ENCODE results near the gene CLVS2. TPM values are rescaled to one million over a fixed set of nuclear protein-coding genes. Genes with fewer than 3 reads are reported as not detected.

CLVS2 gene
- polyA plus RNA-seq, 4 donors, result 0.06 to 0.40 TPM; not detected in 2

DNA sequence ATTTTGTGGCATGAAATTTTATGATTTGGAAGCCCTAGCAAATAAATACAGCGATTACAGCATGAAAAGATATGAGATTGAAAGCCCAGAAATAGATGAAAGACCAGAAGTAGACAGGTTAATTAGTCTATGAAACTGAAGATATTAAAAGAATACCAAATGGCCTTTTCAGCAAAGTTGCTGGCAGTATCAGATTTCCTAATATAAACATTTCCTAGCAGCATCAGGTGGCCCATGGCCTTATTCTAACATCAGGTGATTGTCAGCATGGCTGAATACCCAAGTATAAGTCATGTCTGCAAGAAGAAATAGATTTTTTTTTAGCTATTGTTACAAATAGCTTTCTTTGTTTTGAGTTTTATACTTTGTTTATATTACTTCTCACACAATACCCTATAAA is 93.2 kb downstream of the CLVS2 start:
- Histone ChIP-seq H3K27ac (ENCODE audit: low read depth in 1 of 3, low read length in 2 of 3) (no peak overlapping the region), H3K36me3 (ENCODE audit: control insufficient read depth in 3 of 3, insufficient read depth in 2 of 3, low read depth in 1 of 3, low read length in 3 of 3) (no peaks in the 10 kb centered on the region), H3K4me3 (ENCODE audit: low read depth in 1 of 3, low read length in 3 of 3) (no peak overlapping the region), H3K9me3 (ENCODE audit: control insufficient read depth in 2 of 2, insufficient read depth in 1 of 2, low read depth in 1 of 2, low read length in 1 of 2) (no peaks in the 10 kb centered on the region), H3K27me3 (ENCODE audit: control insufficient read depth in 3 of 3, insufficient read depth in 3 of 3, low read length in 3 of 3) (no peaks in the 10 kb centered on the region), H3K4me1 (ENCODE audit: control insufficient read depth in 3 of 3, insufficient read depth in 2 of 3, low read depth in 1 of 3, low read length in 2 of 3) (no peaks in the 10 kb centered on the region)
- FAIRE-seq (no peak), DNase-seq (no peak)
- WGBS, 3 donors, result 62 to 76% (median 71%) methylated on average over 1 of the region's 1 CpG

DNA sequence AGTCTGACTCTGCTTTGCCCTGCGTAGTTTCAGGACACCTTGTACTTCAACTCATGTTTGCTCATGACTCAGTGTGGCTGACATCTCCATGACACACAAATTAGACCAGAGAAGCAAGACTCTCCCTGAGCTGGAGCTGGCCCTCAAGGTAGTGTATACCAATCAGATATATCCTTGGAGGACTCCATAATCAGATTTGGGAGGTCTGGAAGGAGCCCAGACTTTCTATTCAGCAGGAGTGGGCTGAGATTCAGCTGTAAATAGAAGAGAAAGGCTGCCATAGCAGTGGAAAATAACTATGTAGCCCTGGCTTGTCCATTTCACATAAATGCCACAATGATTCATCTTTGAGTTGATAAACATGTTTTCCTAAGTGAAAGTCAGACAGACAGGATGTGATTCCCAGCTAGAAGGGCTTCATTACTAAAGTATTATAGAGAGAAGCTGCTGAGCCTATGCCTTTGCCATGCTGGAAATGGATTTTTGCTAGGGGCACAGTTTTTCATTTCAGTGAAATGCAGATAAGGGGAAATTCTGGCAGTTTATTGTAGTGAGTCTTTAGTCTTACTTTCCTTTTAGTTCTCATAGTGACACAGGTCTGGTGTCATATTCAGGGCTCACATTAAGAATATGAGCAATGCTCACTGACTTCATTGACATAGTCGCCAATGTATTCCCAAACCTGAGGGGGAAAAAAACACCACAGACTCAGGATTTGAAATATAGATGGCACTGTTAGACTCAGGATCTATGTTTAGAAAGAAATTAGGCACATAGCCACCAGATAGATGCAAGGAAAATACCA is 95.3 kb downstream of the CLVS2 start:
- H3K4me1 ChIP-seq (ENCODE audit: control insufficient read depth in 3 of 3, insufficient read depth in 2 of 3, low read depth in 1 of 3, low read length in 2 of 3), result no peaks in the 10 kb centered on the region
- H3K27me3 ChIP-seq (ENCODE audit: control insufficient read depth in 3 of 3, insufficient read depth in 3 of 3, low read length in 3 of 3), result no peaks in the 10 kb centered on the region
- no peak overlapping the region for H3K4me3 ChIP-seq (ENCODE audit: low read depth in 1 of 3, low read length in 3 of 3)
- no peaks in the 10 kb centered on the region for H3K36me3 ChIP-seq (ENCODE audit: control insufficient read depth in 3 of 3, insufficient read depth in 2 of 3, low read depth in 1 of 3, low read length in 3 of 3)
- FAIRE-seq (no peak), DNase-seq (peak in 1 of 2 donors; percentile 11)
- no peaks in the 10 kb centered on the region for H3K9me3 ChIP-seq (ENCODE audit: control insufficient read depth in 2 of 2, insufficient read depth in 1 of 2, low read depth in 1 of 2, low read length in 1 of 2)
- 82 to 83% (median 82%) methylated on average over 2 of the region's 2 CpGs for WGBS, 3 donors
- H3K27ac ChIP-seq (ENCODE audit: low read depth in 1 of 3, low read length in 2 of 3), result no peak overlapping the region

DNA sequence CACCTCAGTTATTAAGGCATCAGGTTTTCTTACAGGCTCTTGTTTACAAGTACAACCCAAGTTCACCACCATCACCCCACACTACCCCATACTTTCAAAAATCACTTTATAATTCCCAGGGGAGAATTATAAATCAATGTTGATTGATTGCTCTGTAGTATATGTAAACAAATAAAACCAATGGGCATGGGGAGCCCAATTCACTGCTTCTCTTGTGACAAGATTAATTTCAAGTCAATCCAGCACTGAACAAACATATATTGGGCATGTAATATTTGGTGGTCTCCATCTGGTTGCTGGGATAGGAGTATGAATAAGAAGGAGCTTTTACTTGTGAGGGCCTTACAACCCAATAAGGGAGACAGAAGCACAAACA is 95.8 kb downstream of the CLVS2 start:
- FAIRE-seq (no peak), DNase-seq (no peak)
- H3K4me3 ChIP-seq (ENCODE audit: low read depth in 1 of 3, low read length in 3 of 3), result no peak overlapping the region
- H3K4me1 ChIP-seq (ENCODE audit: control insufficient read depth in 3 of 3, insufficient read depth in 2 of 3, low read depth in 1 of 3, low read length in 2 of 3), result no peaks in the 10 kb centered on the region
- H3K36me3 ChIP-seq (ENCODE audit: control insufficient read depth in 3 of 3, insufficient read depth in 2 of 3, low read depth in 1 of 3, low read length in 3 of 3), result no peaks in the 10 kb centered on the region
- no peaks in the 10 kb centered on the region for H3K9me3 ChIP-seq (ENCODE audit: control insufficient read depth in 2 of 2, insufficient read depth in 1 of 2, low read depth in 1 of 2, low read length in 1 of 2)
- H3K27me3 ChIP-seq (ENCODE audit: control insufficient read depth in 3 of 3, insufficient read depth in 3 of 3, low read length in 3 of 3), result no peaks in the 10 kb centered on the region
- no peak overlapping the region for H3K27ac ChIP-seq (ENCODE audit: low read depth in 1 of 3, low read length in 2 of 3)

DNA sequence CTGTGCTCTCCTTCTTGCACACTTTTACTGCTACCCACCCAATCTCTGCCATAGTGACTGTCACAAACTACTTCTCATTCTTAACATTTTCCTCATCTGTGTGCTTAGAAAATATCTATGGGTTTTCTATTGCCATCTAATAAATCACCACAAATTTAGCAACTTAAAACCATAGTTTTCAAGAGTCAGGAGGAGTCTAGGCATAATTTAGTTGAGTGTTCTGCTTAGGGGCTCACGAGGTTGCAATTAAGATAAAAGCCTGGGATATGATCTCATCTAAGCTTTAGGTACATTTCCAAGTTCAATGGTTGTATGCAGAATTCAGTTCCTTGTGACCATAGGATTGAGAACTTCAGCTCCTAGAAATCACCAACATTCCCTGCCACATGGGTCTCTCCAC is 98.8 kb downstream of the CLVS2 start:
- 46 to 66% (median 50%) methylated on average over 1 of the region's 1 CpG for WGBS, 3 donors
- DNase-seq (peak in 1 of 2 donors; percentile 4), FAIRE-seq (no peak)
- H3K36me3 ChIP-seq (ENCODE audit: control insufficient read depth in 3 of 3, insufficient read depth in 2 of 3, low read depth in 1 of 3, low read length in 3 of 3), result no peaks in the 10 kb centered on the region
- H3K27ac ChIP-seq (ENCODE audit: low read depth in 1 of 3, low read length in 2 of 3), result no peak overlapping the region
- H3K4me1 ChIP-seq (ENCODE audit: control insufficient read depth in 3 of 3, insufficient read depth in 2 of 3, low read depth in 1 of 3, low read length in 2 of 3), result no peaks in the 10 kb centered on the region
- H3K4me3 ChIP-seq (ENCODE audit: low read depth in 1 of 3, low read length in 3 of 3), result no peak overlapping the region
- H3K27me3 ChIP-seq (ENCODE audit: control insufficient read depth in 3 of 3, insufficient read depth in 3 of 3, low read length in 3 of 3), result no peaks in the 10 kb centered on the region
- H3K9me3 ChIP-seq (ENCODE audit: control insufficient read depth in 2 of 2, insufficient read depth in 1 of 2, low read depth in 1 of 2, low read length in 1 of 2), result no peaks in the 10 kb centered on the region

DNA sequence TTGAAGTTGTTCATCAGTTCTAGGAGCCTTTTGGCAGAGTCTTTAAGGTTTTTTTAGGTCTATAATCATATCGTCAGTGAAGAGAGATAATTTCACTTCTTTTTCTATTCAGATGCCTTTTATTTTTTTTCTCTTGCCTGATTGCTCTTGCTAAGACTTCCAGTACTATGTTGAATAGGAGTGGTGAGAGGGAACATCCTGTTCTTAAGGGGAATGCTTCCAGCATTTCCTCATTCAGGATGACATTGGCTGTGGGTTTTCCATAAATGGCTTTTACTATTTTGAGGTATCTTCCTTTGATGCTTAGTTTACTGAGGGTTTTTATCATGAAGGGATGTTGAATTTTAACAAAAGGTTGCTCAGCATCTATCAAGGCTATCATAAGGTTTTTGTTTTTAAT is 109.5 kb downstream of the CLVS2 start:
- no peak overlapping the region for H3K27ac ChIP-seq (ENCODE audit: low read depth in 1 of 3, low read length in 2 of 3)

DNA sequence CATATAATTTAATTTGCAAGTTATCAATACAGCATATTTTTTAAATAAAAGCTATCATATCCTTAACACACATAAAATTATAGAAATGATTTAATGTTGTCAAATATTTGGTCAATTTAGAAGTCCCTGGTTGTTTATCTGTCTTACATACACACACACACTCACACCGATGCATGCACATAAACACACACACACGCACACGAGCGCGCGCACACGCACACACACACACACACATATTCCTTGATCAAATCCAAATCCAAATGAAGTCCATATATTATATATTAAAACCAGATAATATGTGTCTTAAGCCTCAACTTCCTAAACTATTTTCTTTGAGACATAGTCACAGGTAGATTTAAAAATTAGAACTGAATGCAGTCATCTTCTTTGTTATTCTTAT is 120.3 kb downstream of the CLVS2 start:
- Histone ChIP-seq H3K27me3 (ENCODE audit: control insufficient read depth in 3 of 3, insufficient read depth in 3 of 3, low read length in 3 of 3) (no peaks in the 10 kb centered on the region), H3K27ac (ENCODE audit: low read depth in 1 of 3, low read length in 2 of 3) (no peak overlapping the region), H3K9me3 (ENCODE audit: control insufficient read depth in 2 of 2, insufficient read depth in 1 of 2, low read depth in 1 of 2, low read length in 1 of 2) (no peaks in the 10 kb centered on the region), H3K36me3 (ENCODE audit: control insufficient read depth in 3 of 3, insufficient read depth in 2 of 3, low read depth in 1 of 3, low read length in 3 of 3) (no peaks in the 10 kb centered on the region), H3K4me3 (ENCODE audit: low read depth in 1 of 3, low read length in 3 of 3) (no peak overlapping the region), H3K4me1 (ENCODE audit: control insufficient read depth in 3 of 3, insufficient read depth in 2 of 3, low read depth in 1 of 3, low read length in 2 of 3) (no peaks in the 10 kb centered on the region)
- no peak for DNase-seq
- 94 to 95% (median 94%) methylated on average over 7 of the region's 7 CpGs for WGBS, 3 donors
- FAIRE-seq, result no peak

More for the DNA sequence above, 109.5 kb downstream of the CLVS2 start:
- WGBS, 3 donors, result 64 to 79% (median 76%) methylated on average over 1 of the region's 1 CpG
- no peaks in the 10 kb centered on the region for H3K27me3 ChIP-seq (ENCODE audit: control insufficient read depth in 3 of 3, insufficient read depth in 3 of 3, low read length in 3 of 3)
- no peak for DNase-seq
- H3K9me3 ChIP-seq (ENCODE audit: control insufficient read depth in 2 of 2, insufficient read depth in 1 of 2, low read depth in 1 of 2, low read length in 1 of 2), result no peaks in the 10 kb centered on the region
- no peak overlapping the region for H3K4me3 ChIP-seq (ENCODE audit: low read depth in 1 of 3, low read length in 3 of 3)
- no peaks in the 10 kb centered on the region for H3K4me1 ChIP-seq (ENCODE audit: control insufficient read depth in 3 of 3, insufficient read depth in 2 of 3, low read depth in 1 of 3, low read length in 2 of 3)
- H3K36me3 ChIP-seq (ENCODE audit: control insufficient read depth in 3 of 3, insufficient read depth in 2 of 3, low read depth in 1 of 3, low read length in 3 of 3), result no peaks in the 10 kb centered on the region
- FAIRE-seq, result no peak

DNA sequence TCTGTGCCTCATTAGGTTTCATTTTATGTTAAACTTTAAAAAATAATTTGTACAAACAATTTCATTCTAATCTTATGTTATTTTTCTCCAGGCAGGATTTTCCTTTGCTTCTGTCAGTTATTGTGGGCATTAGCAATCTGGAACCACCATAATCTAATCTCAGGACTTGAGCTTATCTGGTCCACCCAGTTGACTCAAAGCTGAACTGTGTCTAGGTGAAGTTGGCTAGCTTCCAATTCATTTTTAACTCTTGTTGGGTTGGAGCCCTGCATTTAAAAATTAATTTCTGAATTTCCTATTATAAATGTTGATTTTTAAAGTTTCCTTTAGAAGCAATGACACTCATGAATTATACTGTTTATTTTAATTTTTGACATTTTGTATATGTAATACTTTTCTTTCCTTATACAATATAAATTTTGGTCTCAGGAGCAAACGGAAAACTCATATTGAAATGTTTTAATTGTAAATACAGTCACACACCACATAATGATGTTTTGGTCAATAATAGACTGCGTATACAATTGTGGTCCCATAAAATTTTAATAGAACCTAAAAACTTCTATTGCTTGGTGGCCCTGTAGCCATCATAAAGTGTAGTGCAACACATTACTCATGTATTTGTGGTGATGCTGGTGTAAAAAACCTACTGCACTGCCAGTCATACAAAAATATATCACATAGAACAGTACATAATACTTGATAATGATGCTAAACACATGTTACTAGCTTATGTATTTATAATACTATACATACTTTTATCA is 121.3 kb downstream of the CLVS2 start:
- Histone ChIP-seq H3K27me3 (ENCODE audit: control insufficient read depth in 3 of 3, insufficient read depth in 3 of 3, low read length in 3 of 3) (no peaks in the 10 kb centered on the region), H3K36me3 (ENCODE audit: control insufficient read depth in 3 of 3, insufficient read depth in 2 of 3, low read depth in 1 of 3, low read length in 3 of 3) (no peaks in the 10 kb centered on the region), H3K9me3 (ENCODE audit: control insufficient read depth in 2 of 2, insufficient read depth in 1 of 2, low read depth in 1 of 2, low read length in 1 of 2) (no peaks in the 10 kb centered on the region), H3K27ac (ENCODE audit: low read depth in 1 of 3, low read length in 2 of 3) (no peak overlapping the region), H3K4me3 (ENCODE audit: low read depth in 1 of 3, low read length in 3 of 3) (no peak overlapping the region), H3K4me1 (ENCODE audit: control insufficient read depth in 3 of 3, insufficient read depth in 2 of 3, low read depth in 1 of 3, low read length in 2 of 3) (no peaks in the 10 kb centered on the region)
- FAIRE-seq, result no peak
- DNase-seq, result peak in 1 of 2 donors; percentile 74
- WGBS, 3 donors, result 55 to 72% (median 68%) methylated on average over 2 of the region's 2 CpGs

DNA sequence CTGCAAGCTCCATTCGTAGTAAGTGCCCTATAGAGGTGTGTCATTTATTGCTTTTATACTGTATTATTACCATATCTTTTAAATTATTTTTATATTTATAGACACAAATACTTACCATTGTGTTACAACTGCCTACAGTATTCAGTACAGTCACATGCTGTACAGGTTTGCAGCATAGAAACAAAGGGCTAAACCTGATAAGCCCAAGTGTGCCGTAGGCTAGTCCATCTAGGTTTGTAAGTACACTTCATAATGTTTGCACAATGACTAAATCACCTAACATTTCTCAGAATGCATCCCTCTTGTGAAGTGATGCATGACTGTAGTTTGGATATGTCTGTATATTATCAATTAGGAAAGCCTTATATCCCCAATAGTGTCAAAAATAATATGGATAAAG is 122.8 kb downstream of the CLVS2 start:
- no peaks in the 10 kb centered on the region for H3K36me3 ChIP-seq (ENCODE audit: control insufficient read depth in 3 of 3, insufficient read depth in 2 of 3, low read depth in 1 of 3, low read length in 3 of 3)
- FAIRE-seq (no peak), DNase-seq (peak; percentile 21 to 70)
- H3K4me1 ChIP-seq (ENCODE audit: control insufficient read depth in 3 of 3, insufficient read depth in 2 of 3, low read depth in 1 of 3, low read length in 2 of 3), result no peaks in the 10 kb centered on the region
- H3K27me3 ChIP-seq (ENCODE audit: control insufficient read depth in 3 of 3, insufficient read depth in 3 of 3, low read length in 3 of 3), result no peaks in the 10 kb centered on the region
- no peaks in the 10 kb centered on the region for H3K9me3 ChIP-seq (ENCODE audit: control insufficient read depth in 2 of 2, insufficient read depth in 1 of 2, low read depth in 1 of 2, low read length in 1 of 2)
- no peak overlapping the region for H3K27ac ChIP-seq (ENCODE audit: low read depth in 1 of 3, low read length in 2 of 3)
- WGBS, 3 donors, result 8 to 58% (median 28%) methylated on average over 2 of the region's 2 CpGs
- H3K4me3 ChIP-seq (ENCODE audit: low read depth in 1 of 3, low read length in 3 of 3), result no peak overlapping the region
